Body of pancreas (tissue), 4 donors: Measurements from ENCODE around the gene CAPSL.

Experiments
- POLR2A ChIP-seq, 3 donors: fragments of 450-650 bp; IDR thresholded peaks; one replicate each; pipeline ENCODE4 v1.6.1; 2016; ENCODE audit warnings: antibody characterized with exemption in 3 of 3, mild to moderate bottlenecking in 2 of 3
- TF ChIP-seq, protein P1 (sequence below), 7 experiments: fragments of 450-650 bp in 4 of 7; fragments of 200-600 bp in 3 of 7; sonication (generic) in 3 of 7; IDR thresholded peaks; one replicate each; pipeline ENCODE4 v1.5.1; 2016 to 2019; ENCODE audit warnings: antibody characterized with exemption in 7 of 7

DNA sequence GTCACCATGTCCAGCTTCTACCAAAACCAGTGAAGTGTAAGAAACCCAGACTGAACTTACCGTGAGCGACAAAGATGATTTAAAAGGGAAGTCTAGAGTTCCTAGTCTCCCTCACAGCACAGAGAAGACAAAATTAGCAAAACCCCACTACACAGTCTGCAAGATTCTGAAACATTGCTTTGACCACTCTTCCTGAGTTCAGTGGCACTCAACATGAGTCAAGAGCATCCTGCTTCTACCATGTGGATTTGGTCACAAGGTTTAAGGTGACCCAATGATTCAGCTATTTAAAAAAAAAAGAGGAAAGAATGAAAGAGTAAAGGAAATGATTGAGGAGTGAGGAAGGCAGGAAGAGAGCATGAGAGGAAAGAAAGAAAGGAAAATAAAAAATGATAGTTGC, 62.0 kb downstream of the CAPSL start:
- TF ChIP-seq, protein P1, sequence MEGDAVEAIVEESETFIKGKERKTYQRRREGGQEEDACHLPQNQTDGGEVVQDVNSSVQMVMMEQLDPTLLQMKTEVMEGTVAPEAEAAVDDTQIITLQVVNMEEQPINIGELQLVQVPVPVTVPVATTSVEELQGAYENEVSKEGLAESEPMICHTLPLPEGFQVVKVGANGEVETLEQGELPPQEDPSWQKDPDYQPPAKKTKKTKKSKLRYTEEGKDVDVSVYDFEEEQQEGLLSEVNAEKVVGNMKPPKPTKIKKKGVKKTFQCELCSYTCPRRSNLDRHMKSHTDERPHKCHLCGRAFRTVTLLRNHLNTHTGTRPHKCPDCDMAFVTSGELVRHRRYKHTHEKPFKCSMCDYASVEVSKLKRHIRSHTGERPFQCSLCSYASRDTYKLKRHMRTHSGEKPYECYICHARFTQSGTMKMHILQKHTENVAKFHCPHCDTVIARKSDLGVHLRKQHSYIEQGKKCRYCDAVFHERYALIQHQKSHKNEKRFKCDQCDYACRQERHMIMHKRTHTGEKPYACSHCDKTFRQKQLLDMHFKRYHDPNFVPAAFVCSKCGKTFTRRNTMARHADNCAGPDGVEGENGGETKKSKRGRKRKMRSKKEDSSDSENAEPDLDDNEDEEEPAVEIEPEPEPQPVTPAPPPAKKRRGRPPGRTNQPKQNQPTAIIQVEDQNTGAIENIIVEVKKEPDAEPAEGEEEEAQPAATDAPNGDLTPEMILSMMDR (IDR thresholded peaks at IDR 0.05), result no peak
- no peak for TF ChIP-seq POLR2A (IDR thresholded peaks at IDR 0.05)
